IPS-11a (cell line): ENCODE results near the gene BTBD16.

Source experiments
- H3K4me3 ChIP-seq: one replicate; pipeline ENCODE4 v1.5.1; 2013; ENCODE audit warnings: low read depth, low read length, control low read depth

The BTBD16 gene

GRCh38 chr10:122271076-122271475 lies at the start of gene BTBD16:
Gene BTBD16 (plus strand): TSS chr10:122271296. CDS start chr10:122275082, 3,786 bp downstream.
- H3K4me3 ChIP-seq = no peak within 1 kb of the TSS

DNA sequence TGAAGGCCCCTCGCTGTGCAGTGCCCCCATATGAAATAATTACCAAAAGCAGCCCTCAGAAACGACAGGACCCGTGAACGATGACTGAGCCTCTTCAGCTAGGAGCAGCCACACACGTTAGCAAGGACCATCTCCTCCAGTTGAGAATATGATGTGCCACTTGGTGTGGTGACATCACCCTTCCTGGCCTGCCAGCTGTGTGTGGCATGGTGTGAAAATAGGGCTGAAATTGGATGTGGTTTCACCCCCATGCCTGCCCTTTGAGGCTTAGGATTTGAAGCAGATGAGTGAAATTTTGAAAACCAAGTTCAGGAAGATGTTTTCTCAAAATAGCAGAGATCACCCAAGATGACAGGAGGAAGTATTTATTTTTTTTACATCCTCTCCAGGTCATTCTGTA lies 49.1 kb upstream of the BTBD16 start:
- H3K4me3 ChIP-seq = no peak overlapping the region

- H3K4me3 ChIP-seq = no peak overlapping the region
Measured at GRCh38 chr10:122222638-122223037, 48.5 kb upstream of the BTBD16 start.

GRCh38 chr10:122224159-122224558 lies 46.9 kb upstream of the BTBD16 start:
- H3K4me3 ChIP-seq = no peak overlapping the region

DNA sequence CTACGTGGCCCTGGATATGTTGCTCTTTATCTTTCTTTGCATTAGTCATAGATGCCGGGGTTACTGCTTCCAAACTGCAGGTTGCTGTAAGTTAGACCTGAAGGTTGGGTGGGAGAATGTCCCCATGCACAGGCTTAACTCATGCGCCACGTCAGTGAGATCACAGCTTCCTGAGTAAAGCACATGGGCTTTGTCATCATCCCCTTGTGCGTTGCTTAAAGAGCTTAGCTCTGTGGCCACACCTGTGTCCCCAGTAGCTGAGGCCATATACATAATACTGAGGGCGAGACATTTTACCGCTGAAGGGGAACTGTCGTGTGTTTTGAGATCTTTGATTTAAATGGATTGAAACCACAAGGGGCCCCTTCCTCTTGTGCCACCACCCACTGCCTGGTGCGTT lies 45.8 kb upstream of the BTBD16 start:
- H3K4me3 ChIP-seq = no peak overlapping the region

- no peak overlapping the region for H3K4me3 ChIP-seq
Measured at GRCh38 chr10:122227754-122228153, 43.3 kb upstream of the BTBD16 start.

DNA sequence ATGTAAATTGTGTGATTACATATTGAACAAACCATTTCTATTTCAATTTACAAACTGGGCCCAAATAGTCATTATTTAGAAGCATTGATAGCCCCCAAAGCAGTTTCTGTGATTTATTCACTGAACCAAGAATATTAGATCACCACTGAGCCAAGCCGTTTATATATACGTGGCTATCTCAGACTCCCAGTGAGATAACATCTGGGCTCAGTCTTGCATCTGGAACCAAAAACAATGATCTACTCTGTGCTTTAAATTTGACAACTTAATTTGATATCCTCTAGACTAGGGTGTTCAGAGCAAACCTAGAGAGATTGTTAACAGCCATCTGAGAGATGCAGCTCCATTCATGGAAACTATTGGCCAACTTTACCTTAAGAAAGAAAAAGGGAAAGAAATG lies 41.4 kb upstream of the BTBD16 start:
- no peak overlapping the region for H3K4me3 ChIP-seq

- H3K4me3 ChIP-seq = no peak overlapping the region
Measured at GRCh38 chr10:122230222-122230621, 40.9 kb upstream of the BTBD16 start.

DNA sequence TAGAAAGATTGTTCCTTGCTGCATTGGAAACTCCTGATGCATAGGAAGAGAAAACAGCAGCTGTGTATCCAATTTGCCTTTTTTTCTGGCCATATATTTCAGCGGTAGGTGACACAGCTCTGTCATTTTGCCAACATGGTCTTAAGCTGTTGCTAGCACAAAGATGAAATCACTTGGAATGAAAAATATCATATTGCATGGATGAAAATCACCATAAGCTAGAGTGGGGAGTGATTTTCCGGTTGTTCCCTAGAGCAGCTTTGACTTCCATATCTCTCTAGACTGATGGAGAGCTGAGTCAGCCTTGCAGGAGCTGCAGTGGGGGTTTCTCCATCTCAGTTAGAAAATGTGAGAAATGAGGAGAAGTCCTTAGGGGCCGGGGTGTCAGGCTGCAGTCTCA lies 38.3 kb upstream of the BTBD16 start:
- no peak overlapping the region for H3K4me3 ChIP-seq

DNA sequence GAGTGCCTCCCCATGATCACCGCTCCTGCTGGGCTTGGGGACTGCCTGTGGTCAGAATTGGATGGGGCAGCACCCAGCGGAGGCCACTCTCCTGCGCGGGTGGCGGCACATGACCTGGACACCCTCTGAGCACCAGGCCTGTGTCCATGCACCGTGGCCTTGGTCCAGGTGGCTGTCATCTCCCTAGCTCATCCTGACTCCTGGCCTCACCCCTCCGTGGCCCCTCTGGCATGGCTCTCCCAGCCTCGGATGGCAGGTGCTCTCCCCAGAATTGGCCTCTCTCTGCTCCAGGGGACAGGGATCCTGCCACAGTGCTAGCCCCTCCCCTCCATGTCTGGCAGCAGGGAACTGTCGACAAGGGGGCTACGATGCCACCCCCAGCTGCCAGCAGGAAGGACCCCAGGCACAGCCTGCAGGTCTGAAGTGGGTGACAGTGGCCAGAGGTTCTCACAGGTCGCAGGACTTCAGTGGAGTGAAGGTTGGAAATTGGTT lies 37.2 kb upstream of the BTBD16 start:
- no peak overlapping the region for H3K4me3 ChIP-seq

DNA sequence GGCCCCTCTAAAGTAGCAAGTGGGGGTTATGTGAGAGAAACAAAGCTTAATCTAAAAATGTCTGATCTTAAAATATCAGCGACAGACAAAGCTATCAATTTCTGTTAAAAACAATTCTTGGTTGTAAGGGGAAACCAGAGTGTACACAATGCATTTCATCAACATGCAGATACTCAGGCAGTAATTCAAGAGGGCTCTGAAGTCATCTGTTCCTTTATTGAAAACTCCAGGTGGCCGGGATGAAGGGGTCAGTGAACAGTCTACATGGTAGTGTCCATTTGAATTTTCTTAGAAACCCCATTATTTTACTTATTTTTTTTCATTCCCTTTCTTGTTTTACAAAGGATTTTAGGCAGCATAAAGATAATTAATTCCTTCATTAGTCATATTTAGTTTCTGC lies 36.7 kb upstream of the BTBD16 start:
- no peak overlapping the region for H3K4me3 ChIP-seq

- H3K4me3 ChIP-seq = no peak overlapping the region
Measured at GRCh38 chr10:122236690-122237306, 34.3 kb upstream of the BTBD16 start.

- H3K4me3 ChIP-seq = no peak overlapping the region
Measured at GRCh38 chr10:122237331-122237990, 33.6 kb upstream of the BTBD16 start.

DNA sequence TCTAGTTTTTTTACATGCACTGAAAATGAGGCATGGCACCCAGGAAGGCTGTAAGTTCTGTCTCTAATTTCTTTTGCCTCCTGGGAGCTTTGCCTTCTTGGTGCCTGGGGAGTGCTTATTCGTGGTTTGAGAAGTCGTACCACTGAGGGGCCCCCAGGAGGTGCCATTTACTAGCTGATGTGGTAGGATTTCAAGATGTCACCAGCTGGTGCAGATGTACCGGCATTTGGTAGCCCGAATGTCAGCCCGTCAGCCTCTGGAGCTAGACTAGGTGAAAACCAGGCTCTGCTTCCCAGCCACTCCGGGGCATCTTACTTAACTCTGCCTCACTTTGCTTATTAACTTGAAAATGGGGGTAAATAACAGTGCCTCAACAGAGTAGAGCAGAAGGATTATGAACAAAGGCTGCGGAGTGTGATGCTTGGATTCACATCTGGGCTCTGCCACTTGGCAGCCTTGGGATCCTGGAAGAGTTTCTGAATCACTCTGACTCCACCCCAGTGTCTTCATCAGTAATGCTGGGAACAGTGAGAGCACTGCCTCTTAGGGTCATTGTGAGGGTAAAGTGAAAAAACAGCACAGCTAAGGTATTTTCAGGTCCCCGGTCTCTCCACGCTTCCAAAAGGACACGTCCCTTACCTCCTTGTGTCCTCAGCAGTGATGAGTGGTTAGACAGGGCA lies 31.4 kb upstream of the BTBD16 start:
- no peak overlapping the region for H3K4me3 ChIP-seq

DNA sequence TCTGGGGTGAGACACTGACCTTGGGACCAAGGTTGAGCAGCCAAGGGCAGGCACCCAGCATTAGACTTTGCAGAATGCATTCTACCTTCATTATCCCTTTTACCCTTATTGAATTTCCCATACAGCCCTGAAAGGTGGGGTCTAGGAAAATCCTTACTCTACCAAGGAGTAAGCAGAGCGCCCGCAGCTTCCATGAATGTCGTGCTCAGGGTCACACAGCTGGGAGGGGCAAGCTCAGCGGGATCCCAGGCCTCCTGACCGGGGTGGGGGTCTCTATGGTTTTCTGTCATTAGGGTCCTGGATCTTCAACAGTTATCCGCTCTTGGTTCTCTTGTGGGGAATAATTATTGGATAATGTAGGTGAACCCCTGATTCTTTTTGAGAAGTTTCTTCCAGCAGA lies 30.7 kb upstream of the BTBD16 start:
- H3K4me3 ChIP-seq = no peak overlapping the region

- H3K4me3 ChIP-seq = no peak overlapping the region
Measured at GRCh38 chr10:122241836-122242235, 29.3 kb upstream of the BTBD16 start.

- H3K4me3 ChIP-seq = no peak overlapping the region
Measured at GRCh38 chr10:122243550-122243949, 27.5 kb upstream of the BTBD16 start.

GRCh38 chr10:122244001-122244975 lies 26.8 kb upstream of the BTBD16 start:
- H3K4me3 ChIP-seq = no peak overlapping the region

- H3K4me3 ChIP-seq = no peak overlapping the region
Measured at GRCh38 chr10:122245136-122245535, 26.0 kb upstream of the BTBD16 start.

GRCh38 chr10:122245897-122246296 lies 25.2 kb upstream of the BTBD16 start:
- no peak overlapping the region for H3K4me3 ChIP-seq
